OCI-LY1 (cell line): ENCODE data around the gene TBL1X.

Experiments
- H2AFZ ChIP-seq: fragments of 200-600 bp; sonication (generic), shearing (Covaris generic); 2 replicates; pipeline ENCODE4 v1.6.0; 2014; ENCODE audit warnings: antibody characterized with exemption, mild to moderate bottlenecking, low read length
- H3F3A ChIP-seq: fragments of 200-600 bp; sonication (generic), shearing (Covaris generic); 2 replicates; pipeline ENCODE4 v1.6.0; 2014; ENCODE audit warnings: mild to moderate bottlenecking, antibody characterized with exemption, low read length, moderate library complexity; ENCODE audit not compliant: insufficient read depth
- H3K27ac ChIP-seq: fragments of 200-600 bp; sonication (generic); 2 replicates; pipeline ENCODE4 v1.5.1; 2014; ENCODE audit warnings: low read length, mixed run types, mild to moderate bottlenecking, low read depth; ENCODE audit not compliant: poor library complexity, severe bottlenecking
- H3K27me3 ChIP-seq: fragments of 200-600 bp; sonication (generic); 2 replicates; pipeline ENCODE4 v1.6.0; 2014; ENCODE audit warnings: antibody characterized with exemption, mild to moderate bottlenecking, low read length, moderate library complexity; ENCODE audit not compliant: insufficient read depth
- H3K36me3 ChIP-seq: fragments of 200-600 bp; sonication (generic); 2 replicates; pipeline ENCODE4 v1.6.1; 2014; ENCODE audit warnings: mild to moderate bottlenecking, antibody characterized with exemption, low read length, moderate library complexity, mixed read lengths; ENCODE audit not compliant: insufficient read depth
- H3K4me1 ChIP-seq: fragments of 200-600 bp; sonication (generic); 2 replicates; pipeline ENCODE4 v1.5.1; 2014; ENCODE audit warnings: mild to moderate bottlenecking, low read length, moderate library complexity; ENCODE audit not compliant: insufficient read depth, severe bottlenecking
- H3K4me2 ChIP-seq: fragments of 200-600 bp; sonication (generic), shearing (Covaris generic); 2 replicates; pipeline ENCODE4 v1.6.1; 2014; ENCODE audit warnings: low read length
- H3K4me3 ChIP-seq: fragments of 200-600 bp; sonication (generic); 2 replicates; pipeline ENCODE4 v1.5.1; 2014; ENCODE audit warnings: low read length, low read depth, mild to moderate bottlenecking, mixed read lengths; ENCODE audit not compliant: poor library complexity, severe bottlenecking
- H3K79me2 ChIP-seq: fragments of 200-600 bp; shearing (Covaris generic); 2 replicates; pipeline ENCODE4 v1.6.1; 2016; ENCODE audit warnings: mixed run types, low read length, mixed read lengths; ENCODE audit not compliant: insufficient read depth
- H3K9ac ChIP-seq: fragments of 200-600 bp; sonication (generic), shearing (Covaris generic); 2 replicates; pipeline ENCODE4 v1.6.1; 2014; ENCODE audit warnings: mild to moderate bottlenecking, low read length, mixed read lengths
- H3K9me2 ChIP-seq: fragments of 200-600 bp; sonication (generic), shearing (Covaris generic); 2 replicates; pipeline ENCODE4 v1.6.1; 2014; ENCODE audit warnings: low read depth, mild to moderate bottlenecking, low read length, mixed read lengths
- H3K9me3 ChIP-seq: fragments of 200-600 bp; shearing (Covaris generic); 2 replicates; pipeline ENCODE4 v1.6.1; 2014; ENCODE audit warnings: low read length, mixed read lengths
- H4K20me1 ChIP-seq: fragments of 200-600 bp; sonication (generic), shearing (Covaris generic); 2 replicates; pipeline ENCODE4 v1.6.0; 2016; ENCODE audit warnings: mild to moderate bottlenecking, low read length; ENCODE audit not compliant: insufficient read depth
- EZH2 ChIP-seq: fragments of 200-600 bp; sonication (generic), shearing (Covaris generic); IDR thresholded peaks from 2 replicates; pipeline ENCODE4 v1.8.0; 2017; ENCODE audit warnings: borderline replicate concordance, mixed run types, mild to moderate bottlenecking, antibody characterized with exemption, low read length, moderate library complexity, mixed read lengths
- TF ChIP-seq, protein P1 (sequence below): fragments of 200-600 bp; sonication (generic), shearing (Covaris generic); IDR thresholded peaks from 2 replicates; pipeline ENCODE4 v1.5.1; 2017; ENCODE audit warnings: mild to moderate bottlenecking, antibody characterized with exemption, low read length, moderate library complexity, mixed read lengths

TBL1X gene

DNA sequence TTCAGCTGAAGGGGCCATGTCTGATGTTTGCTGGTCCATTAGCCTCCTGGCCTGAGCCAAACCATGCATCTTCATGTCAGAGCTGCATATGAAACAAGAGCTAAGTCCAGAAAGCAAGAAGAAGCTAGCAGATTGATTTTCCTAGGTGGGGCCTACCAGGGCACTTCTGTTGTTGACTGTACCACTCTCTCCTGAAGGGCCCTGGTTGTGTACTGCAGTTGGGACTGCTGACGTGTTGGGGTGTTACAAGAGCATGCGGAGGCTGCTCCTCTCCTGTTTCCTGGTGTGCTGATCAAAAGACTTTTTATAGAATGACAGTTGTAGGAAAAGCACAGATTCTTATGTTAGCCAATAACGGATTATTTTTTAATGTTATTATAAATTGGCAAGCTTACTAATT lies 145.1 kb downstream of the TBL1X start:
- no peaks in the 10 kb centered on the region for H3F3A ChIP-seq
- no peak overlapping the region for H3K27ac ChIP-seq
- no peaks in the 10 kb centered on the region for H3K27me3 ChIP-seq
- H3K79me2 ChIP-seq = no peaks in the 10 kb centered on the region
- H3K9me3 ChIP-seq = no peaks in the 10 kb centered on the region
- no peak overlapping the region for H3K4me2 ChIP-seq
- TF ChIP-seq, protein P1, sequence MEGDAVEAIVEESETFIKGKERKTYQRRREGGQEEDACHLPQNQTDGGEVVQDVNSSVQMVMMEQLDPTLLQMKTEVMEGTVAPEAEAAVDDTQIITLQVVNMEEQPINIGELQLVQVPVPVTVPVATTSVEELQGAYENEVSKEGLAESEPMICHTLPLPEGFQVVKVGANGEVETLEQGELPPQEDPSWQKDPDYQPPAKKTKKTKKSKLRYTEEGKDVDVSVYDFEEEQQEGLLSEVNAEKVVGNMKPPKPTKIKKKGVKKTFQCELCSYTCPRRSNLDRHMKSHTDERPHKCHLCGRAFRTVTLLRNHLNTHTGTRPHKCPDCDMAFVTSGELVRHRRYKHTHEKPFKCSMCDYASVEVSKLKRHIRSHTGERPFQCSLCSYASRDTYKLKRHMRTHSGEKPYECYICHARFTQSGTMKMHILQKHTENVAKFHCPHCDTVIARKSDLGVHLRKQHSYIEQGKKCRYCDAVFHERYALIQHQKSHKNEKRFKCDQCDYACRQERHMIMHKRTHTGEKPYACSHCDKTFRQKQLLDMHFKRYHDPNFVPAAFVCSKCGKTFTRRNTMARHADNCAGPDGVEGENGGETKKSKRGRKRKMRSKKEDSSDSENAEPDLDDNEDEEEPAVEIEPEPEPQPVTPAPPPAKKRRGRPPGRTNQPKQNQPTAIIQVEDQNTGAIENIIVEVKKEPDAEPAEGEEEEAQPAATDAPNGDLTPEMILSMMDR = no peak
- TF ChIP-seq EZH2 = no peak
- no peaks in the 10 kb centered on the region for H4K20me1 ChIP-seq
- H3K4me3 ChIP-seq = no peak overlapping the region
- no peak overlapping the region for H3K9ac ChIP-seq
- no peaks in the 10 kb centered on the region for H3K9me2 ChIP-seq
- H3K36me3 ChIP-seq = no peaks in the 10 kb centered on the region
- H2AFZ ChIP-seq = no peak overlapping the region
- H3K4me1 ChIP-seq = peaks cover 33% of the 10 kb centered on the region

DNA sequence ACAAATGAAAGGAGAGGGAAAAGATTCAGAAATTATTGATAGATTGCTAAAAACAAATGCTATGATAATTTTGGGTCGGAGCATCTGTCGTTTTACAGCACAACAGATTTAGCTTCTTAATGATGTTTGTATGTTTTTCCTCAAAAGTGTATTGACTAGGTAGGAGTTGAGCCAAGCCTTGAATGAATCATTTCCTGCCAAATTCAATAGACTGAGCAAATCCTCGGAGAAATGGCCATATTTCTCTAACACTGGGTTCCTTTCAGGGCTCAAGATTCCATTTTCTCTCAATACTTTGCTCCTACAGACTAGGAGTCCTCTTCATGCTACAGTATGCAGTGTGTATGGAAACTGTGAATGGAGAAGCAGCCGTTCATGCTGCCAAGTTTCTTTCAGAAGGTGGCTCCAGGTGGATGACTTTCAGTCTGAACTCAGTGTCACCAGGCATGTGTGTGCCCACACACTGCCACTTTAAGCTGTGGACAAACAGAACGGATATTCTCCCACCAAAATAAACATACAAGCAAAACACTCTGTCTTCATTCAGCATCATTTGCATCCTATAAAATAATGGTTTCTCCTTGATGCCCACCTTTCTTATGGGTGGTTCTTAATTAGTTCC lies 146.0 kb downstream of the TBL1X start:
- H3K9ac ChIP-seq = no peak overlapping the region
- H3K9me2 ChIP-seq = no peaks in the 10 kb centered on the region
- no peaks in the 10 kb centered on the region for H3F3A ChIP-seq
- H3K4me3 ChIP-seq = no peak overlapping the region
- peaks cover 33% of the 10 kb centered on the region for H3K4me1 ChIP-seq
- H3K9me3 ChIP-seq = no peaks in the 10 kb centered on the region
- H3K27ac ChIP-seq = no peak overlapping the region
- no peak for TF ChIP-seq EZH2
- TF ChIP-seq, protein P1 = no peak
- H4K20me1 ChIP-seq = no peaks in the 10 kb centered on the region
- no peak overlapping the region for H2AFZ ChIP-seq
- no peak overlapping the region; the same call in 1 of the 2 replicates for H3K4me2 ChIP-seq
- H3K27me3 ChIP-seq = no peaks in the 10 kb centered on the region
- H3K79me2 ChIP-seq = no peaks in the 10 kb centered on the region
- no peaks in the 10 kb centered on the region for H3K36me3 ChIP-seq

DNA sequence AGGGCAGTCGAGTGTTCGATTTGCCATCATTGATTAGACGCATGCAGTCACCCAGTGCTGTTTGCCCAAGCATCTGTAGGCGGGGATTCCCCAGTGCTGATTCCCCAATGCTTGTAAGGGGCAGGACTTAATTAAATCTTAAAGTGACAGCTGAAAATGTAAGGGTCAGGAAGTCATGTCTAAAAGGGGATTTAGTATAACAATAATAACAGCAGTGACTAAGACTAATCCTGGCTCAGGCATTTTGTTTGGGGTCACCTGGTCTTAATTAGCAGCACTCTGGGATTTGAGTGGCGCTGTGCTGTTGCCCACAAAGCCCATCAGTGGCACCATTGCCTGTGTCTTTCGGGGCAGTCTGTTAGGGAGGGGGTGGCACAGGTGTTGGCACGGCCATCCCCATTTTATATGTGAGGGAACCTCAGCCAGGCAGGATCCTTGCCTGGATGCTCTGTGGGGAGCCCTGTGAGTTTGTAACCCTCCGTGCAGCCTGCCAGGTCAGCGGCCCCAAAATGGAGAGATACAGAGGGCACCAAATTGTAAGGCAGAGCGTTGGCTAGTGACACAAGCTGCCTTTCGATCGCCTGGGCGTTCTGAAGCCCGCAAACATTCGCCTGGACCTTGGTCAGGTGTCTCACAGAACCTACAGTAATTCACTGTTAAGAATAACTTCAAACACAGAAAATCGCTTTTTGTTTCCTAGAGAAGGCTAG lies 146.7 kb downstream of the TBL1X start:
- Histone ChIP-seq H3K9me2 (no peaks in the 10 kb centered on the region), H3K4me3 (no peak overlapping the region), H3K4me1 (peaks cover 33% of the 10 kb centered on the region), H3K27me3 (no peaks in the 10 kb centered on the region), H3K27ac (no peak overlapping the region), H2AFZ (no peak overlapping the region), H3K9me3 (no peaks in the 10 kb centered on the region), H4K20me1 (no peaks in the 10 kb centered on the region), H3K4me2 (no peak overlapping the region; the same call in 1 of the 2 replicates), H3K36me3 (no peaks in the 10 kb centered on the region), H3F3A (no peaks in the 10 kb centered on the region), H3K79me2 (no peaks in the 10 kb centered on the region), H3K9ac (no peak overlapping the region)
- TF ChIP-seq, protein P1 = no peak
- no peak for TF ChIP-seq EZH2
